Medulla oblongata (tissue), 1 donor: ENCODE results near the gene SAYSD1.

Experiments used
- DNase-seq: peaks from one replicate; pipeline ENCODE4 v3.0.0-alpha.2; 2015; ENCODE audit errors: extremely low spot score

The SAYSD1 gene

DNA sequence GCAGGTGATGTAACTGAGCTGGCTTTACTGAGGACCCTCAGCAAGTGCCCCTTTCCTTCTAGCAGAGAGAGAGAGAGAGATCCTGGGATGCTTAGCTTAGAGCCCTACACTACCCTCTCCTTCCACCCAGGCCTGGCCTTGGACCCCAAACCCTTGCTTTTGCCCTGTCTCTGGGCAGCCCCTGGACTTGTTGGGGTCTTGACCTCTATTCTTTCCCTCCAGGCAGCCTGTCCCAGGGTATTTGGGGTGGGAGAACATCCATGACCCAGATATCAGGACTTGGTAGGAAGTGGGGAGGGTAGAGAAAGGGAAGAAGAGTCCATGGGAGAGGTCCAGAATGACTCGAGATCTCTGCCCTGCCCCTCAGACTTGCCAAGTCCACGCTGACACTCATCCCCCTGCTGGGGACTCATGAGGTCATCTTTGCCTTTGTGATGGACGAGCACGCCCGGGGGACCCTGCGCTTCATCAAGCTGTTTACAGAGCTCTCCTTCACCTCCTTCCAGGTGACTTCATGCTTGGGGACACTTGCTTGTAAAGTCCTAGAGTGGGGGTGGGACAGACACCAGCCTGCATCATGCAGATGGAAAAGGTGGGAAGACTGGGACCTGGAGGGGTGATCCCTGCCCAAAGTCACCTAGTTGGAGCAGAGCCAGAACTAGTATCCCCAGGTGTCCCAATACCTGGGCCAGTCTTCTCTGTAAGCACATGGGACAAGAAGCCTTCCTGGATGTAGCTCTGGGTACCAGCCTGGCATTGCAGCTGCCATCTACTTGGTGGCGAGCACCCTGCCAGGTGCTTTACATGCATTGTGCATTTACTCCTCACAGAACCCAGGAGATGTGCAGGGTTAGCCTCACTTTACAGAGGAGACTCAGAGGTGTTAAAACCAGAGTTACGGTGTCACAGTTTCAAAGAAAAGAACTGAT, 35.5 kb downstream of the SAYSD1 start:
- no peak for DNase-seq

GRCh38 chr6:39078695-39079094, 36.3 kb downstream of the SAYSD1 start:
- no peak for DNase-seq

- DNase-seq: no peak
These were observed 36.9 kb downstream of the SAYSD1 start for GRCh38 chr6:39077882-39078594.

GRCh38 chr6:39076623-39077535, 38.1 kb downstream of the SAYSD1 start:
- DNase-seq: no peak

- DNase-seq: no peak
These were observed 39.0 kb downstream of the SAYSD1 start for GRCh38 chr6:39075807-39076622.

DNA sequence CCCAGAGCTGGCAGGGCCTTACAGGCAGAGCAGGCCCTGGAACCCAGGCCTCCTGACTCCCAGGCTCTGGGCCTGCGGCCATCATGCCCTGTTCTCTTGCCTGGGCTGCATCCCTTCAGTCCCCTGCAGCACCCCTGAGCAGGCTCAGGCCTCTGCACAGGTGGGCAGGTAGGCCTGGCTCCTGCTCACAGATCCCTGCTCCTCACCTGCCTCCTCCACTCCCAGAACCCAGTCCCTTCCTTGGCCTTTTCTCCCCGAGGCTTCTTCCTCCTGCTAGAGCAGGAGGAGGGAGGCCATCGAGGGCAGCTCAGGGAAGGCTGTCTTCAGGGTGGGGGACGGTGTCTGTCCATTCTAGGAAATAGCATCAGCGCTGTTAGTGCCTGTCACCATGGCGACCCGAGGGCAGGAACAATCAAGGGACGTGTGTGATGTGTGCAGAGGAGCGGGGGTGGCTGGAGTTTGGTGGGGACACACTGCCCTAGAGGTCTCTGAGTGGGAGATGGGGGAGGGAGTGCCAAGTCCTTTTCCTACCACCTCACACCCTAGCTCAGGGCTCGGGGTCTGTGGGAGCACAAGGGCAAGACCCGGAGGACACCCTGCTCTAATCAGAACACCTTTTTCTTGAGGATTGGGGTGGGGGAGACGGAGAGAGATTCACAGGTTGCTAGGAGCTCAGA, 39.8 kb downstream of the SAYSD1 start:
- DNase-seq: no peak

- no peak for DNase-seq
These were observed 40.5 kb downstream of the SAYSD1 start for GRCh38 chr6:39074486-39074885.

DNA sequence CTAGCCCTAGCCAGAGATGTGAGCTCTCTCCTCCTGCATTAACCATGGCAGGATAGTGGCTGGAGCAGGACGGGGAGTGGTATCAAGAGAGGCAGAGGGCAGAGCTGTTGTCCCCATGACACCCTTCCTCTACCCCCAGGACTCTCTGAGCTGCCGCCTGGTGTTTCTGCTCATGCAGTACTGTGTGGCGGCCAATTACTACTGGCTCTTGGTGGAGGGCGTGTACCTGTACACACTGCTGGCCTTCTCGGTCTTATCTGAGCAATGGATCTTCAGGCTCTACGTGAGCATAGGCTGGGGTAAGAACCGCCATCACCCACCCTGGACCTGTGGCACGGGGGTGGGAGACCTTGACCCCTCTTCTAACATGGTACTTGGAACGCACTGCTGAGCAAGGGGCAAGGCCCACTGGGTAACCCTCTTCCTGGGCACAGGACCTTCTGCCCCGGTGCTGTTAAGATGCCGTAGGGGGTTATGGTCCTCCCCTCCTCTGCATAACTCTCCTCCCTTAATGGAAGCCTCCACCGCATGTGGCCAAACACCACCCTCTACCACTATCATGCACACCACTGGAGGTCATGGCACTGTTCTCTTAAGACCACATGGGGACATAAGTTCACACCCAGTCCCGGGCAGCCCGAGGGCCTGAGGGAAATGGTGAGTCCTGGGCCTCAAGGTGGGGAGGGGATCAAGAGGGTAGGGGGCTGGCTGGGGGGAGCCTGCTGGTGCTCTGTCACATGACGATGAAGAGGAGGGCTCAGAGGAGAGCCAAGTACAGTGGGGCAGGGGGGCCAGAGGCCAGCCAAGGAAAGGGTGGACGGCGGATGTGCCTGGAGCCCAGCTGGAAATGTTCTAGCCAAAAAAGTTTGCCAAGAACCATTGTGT, 41.3 kb downstream of the SAYSD1 start:
- no peak for DNase-seq

DNA sequence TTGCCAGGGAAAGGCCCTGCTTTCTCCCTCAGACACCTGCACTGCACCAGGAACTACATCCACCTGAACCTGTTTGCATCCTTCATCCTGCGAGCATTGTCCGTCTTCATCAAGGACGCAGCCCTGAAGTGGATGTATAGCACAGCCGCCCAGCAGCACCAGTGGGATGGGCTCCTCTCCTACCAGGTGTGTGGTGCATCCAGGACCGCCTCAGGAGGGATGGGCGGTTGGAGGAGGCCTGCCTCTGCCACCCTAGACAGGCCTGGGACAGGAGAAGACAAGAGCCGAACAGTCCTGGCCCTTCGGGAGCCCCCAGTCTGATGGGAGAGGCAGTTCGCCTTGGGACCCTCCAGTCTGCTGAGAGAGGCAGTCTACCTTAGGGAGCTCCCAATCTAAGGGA, 42.2 kb downstream of the SAYSD1 start:
- DNase-seq: no peak

GRCh38 chr6:39068391-39068790, 46.6 kb downstream of the SAYSD1 start:
- no peak for DNase-seq

- no peak for DNase-seq
These were observed 49.4 kb downstream of the SAYSD1 start for GRCh38 chr6:39065561-39065960.

- no peak for DNase-seq
These were observed 51.5 kb downstream of the SAYSD1 start for GRCh38 chr6:39063526-39063925.

- no peak for DNase-seq
These were observed 52.8 kb downstream of the SAYSD1 start for GRCh38 chr6:39062014-39062740.

- no peak for DNase-seq
These were observed 53.4 kb downstream of the SAYSD1 start for GRCh38 chr6:39061588-39061987.

GRCh38 chr6:39061182-39061581, 53.8 kb downstream of the SAYSD1 start:
- no peak for DNase-seq

GRCh38 chr6:39060467-39061160, 54.4 kb downstream of the SAYSD1 start:
- no peak for DNase-seq

DNA sequence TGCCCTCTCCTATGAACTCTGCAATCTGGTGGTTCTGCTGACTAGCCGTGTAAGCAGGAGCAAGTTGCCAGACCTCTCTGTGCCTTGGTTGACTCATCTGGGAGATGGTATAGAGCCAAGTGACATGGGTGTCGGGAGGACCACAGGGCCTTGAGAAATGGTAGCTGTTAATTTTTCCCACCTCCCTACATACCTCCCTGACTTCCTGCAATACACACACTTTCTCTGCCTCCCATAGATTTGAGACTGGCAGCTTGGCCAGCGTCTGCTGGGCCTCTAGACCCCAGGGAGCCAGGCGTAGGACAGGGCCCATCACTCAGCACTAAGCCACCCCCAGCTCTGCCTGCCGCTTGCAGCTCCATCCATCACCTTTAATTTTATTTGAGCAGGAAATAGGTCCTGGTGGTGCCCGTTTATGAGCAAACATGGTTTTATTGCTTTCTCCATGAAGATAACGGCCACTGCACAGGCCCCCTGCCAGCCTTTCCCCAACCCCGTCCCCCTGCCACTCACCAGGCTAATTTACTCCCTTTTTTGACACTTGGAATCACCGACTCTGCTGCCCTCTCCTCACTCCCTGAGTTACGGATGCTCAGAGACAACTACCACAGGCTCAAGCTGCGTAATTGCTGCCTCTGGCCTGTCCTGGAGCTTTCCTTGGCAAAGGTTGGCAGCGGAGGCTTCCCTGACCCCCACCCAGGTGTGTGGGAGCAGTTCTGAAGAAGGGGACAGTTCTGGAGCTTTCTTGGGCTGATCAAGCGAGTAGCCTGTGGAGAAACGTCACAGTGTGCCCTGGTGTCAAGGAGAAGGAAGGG, 55.3 kb downstream of the SAYSD1 start:
- no peak for DNase-seq
